HG02970 (cell line): Measurements from ENCODE around the gene CD164L2.

ENCODE experiments used
- ATAC-seq: cut with Tn5 transposase; IDR thresholded peaks from one replicate; pipeline ENCODE4 v1.9.1; 2021; ENCODE audit warnings: mild to moderate bottlenecking, moderate library complexity, moderate number of reproducible peaks; ENCODE audit not compliant: unreplicated experiment, low FRiP score

Gene CD164L2

DNA sequence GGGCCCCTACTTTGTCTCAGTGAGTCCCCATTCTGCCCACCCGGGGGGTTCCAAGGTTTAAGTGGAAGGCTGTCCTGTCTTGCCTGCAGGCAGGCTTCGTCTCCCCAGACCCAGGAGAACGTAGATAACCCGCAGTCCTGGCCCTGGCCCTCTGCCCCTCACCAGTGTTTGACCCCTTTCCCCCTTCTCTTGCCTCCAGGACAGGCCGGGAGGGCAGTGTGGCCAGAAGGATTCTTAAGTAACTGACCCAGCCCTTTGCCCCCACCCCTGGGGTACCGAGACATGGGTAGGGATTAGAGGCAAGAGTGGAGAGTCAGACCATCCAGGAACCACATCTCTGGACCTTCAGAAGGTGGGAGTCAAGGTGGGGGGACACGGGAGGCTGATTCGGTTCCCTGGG, 52.3 kb downstream of the CD164L2 start:
- no peak for ATAC-seq
